Left colon (tissue), 2 donors: Measurements from ENCODE around the gene ATP9A. TPM values are rescaled to one million over a fixed set of nuclear protein-coding genes. Genes with fewer than 3 reads are reported as not detected.
"Not testable (repeated sequence)": the region's sequence is repeated elsewhere in the genome, so short reads cannot be mapped to it uniquely, and the experiment has no call there.

Experiments used
- ATAC-seq: fragments of 200-7000 bp; cut with Tn5 transposase; one replicate; pipeline ENCODE4 v1.9.1; 2020; ENCODE audit warnings: mild to moderate bottlenecking, moderate library complexity
- DNase-seq, 2 donors: peaks; one replicate each; pipeline ENCODE4 v3.0.0-alpha.2; 2020
- intact Hi-C, 2 donors: fragments of 100-400 bp; cut with DNase I in 1 of 2; cut with micrococcal nuclease in 1 of 2; formaldehyde crosslinking; loops; one replicate each; pipeline versions ENCODE4 v1.11.2 to v1.14.0; 2022; cut with DNase I, micrococcal nuclease
- total RNA-seq, 2 donors: library from RNA; stranded (reverse); fragmentation: NEBNext Ultra II Directional; extraction: Animal tissue kit (Norgen Biotek cat#: 25700); gene quantifications; one replicate each; pipeline ENCODE4 v1.2.1, GENCODE V29; 2021
- donor health status: DM: no; HTN: no; CAD: no.
- donor health status: DM: yes; HTN: yes; CAD: no.

Gene ATP9A
- total RNA-seq, 2 donors from 2014 or later, result 66.8 to 90.1 TPM

GRCh38 chr20:51668947-51669346 lies 99.2 kb downstream of the ATP9A start:
- no peak for ATAC-seq
- intact Hi-C loops, result no loop called here
- no peak for DNase-seq

- no peak for DNase-seq
- intact Hi-C loops, result no loop called here
- ATAC-seq, result no peak
These were observed 99.7 kb downstream of the ATP9A start for GRCh38 chr20:51668515-51668914.

- no peak for DNase-seq
- intact Hi-C loops, result no loop called here
- no peak for ATAC-seq
These were observed 100.7 kb downstream of the ATP9A start for GRCh38 chr20:51667491-51667890.

- intact Hi-C loops, result no loop called here
- ATAC-seq, result peak; percentile 38
- no peak for DNase-seq
These were observed 101.2 kb downstream of the ATP9A start for GRCh38 chr20:51667002-51667408.

GRCh38 chr20:51666126-51666525 lies 102.1 kb downstream of the ATP9A start:
- intact Hi-C loops, result no loop called here
- no peak for DNase-seq
- ATAC-seq, result no peak

- intact Hi-C loops, result no loop called here
- ATAC-seq (peak; percentile 34), DNase-seq (no peak)
These were observed 102.6 kb downstream of the ATP9A start for GRCh38 chr20:51665543-51666118.

GRCh38 chr20:51661609-51662178 lies 106.5 kb downstream of the ATP9A start:
- intact Hi-C loops, result no loop called here
- DNase-seq (no peak), ATAC-seq (peak; percentile 19)

GRCh38 chr20:51660672-51661608 lies 107.2 kb downstream of the ATP9A start:
- intact Hi-C loops, result no loop called here
- DNase-seq, result no peak
- ATAC-seq, result no peak

GRCh38 chr20:51659491-51660050 lies 108.6 kb downstream of the ATP9A start:
- ATAC-seq (no peak), DNase-seq (no peak)
- intact Hi-C loops, result no loop called here

- intact Hi-C loops, result no loop called here
- no peak for DNase-seq
- no peak for ATAC-seq
These were observed 111.4 kb downstream of the ATP9A start for GRCh38 chr20:51656726-51657260.

GRCh38 chr20:51656089-51656488 lies 112.1 kb downstream of the ATP9A start:
- DNase-seq, ATAC-seq, intact Hi-C loops: not testable (repeated sequence)

- ATAC-seq (no peak), DNase-seq (no peak)
- intact Hi-C loops, result no loop called here
These were observed 113.7 kb downstream of the ATP9A start for GRCh38 chr20:51654495-51654894.

GRCh38 chr20:51654060-51654459 lies 114.1 kb downstream of the ATP9A start:
- no peak for DNase-seq
- ATAC-seq, result no peak
- intact Hi-C loops, result no loop called here

- no peak for DNase-seq
- intact Hi-C loops, result no loop called here
- ATAC-seq, result no peak
These were observed 115.0 kb downstream of the ATP9A start for GRCh38 chr20:51653226-51653625.

GRCh38 chr20:51651921-51652549 lies 116.2 kb downstream of the ATP9A start:
- no peak for DNase-seq
- ATAC-seq, result no peak
- intact Hi-C loops, result no loop called here

- intact Hi-C loops, result no loop called here
- ATAC-seq, result no peak
These were observed 117.5 kb downstream of the ATP9A start for GRCh38 chr20:51650685-51651134.

GRCh38 chr20:51648571-51648947 lies 119.6 kb downstream of the ATP9A start:
- ATAC-seq, result no peak
- no peak for DNase-seq
- intact Hi-C loops, result no loop called here

More at GRCh38 chr20:51650685-51651134, 117.5 kb downstream of the ATP9A start:
- no peak for DNase-seq

- intact Hi-C loops, result no loop called here
- DNase-seq (no peak), ATAC-seq (no peak)
These were observed 120.3 kb downstream of the ATP9A start for GRCh38 chr20:51647674-51648570.
